Stimulated activated effector memory CD8-positive, alpha-beta T cell treated with anti-CD3 and anti-CD28 coated beads, Interleukin-12 subunit alpha, Interleukin-12 subunit beta, amount 100 ng/mL, for 72 hours (primary cell): Measurements from ENCODE around the gene HDAC9.

ENCODE experiments used
- ATAC-seq: fragments of 150-1000 bp; cut with Tn5 transposase; 2 replicates; pipeline ENCODE4 v1.10.0; 2021
- DNase-seq, 2 donors: peaks; one replicate each; pipeline ENCODE4 v3.0.0; 2021 to 2022; ENCODE audit warnings: low spot score in 2 of 2
- H3K27ac Mint-ChIP-seq: one replicate; pipeline ENCODE4 v1.8.0; 2022; ENCODE audit warnings: mild to moderate bottlenecking, mixed read lengths
- H3K36me3 Mint-ChIP-seq: one replicate; pipeline ENCODE4 v1.8.0; 2022; ENCODE audit warnings: mild to moderate bottlenecking, mixed read lengths
- H3K4me1 Mint-ChIP-seq: one replicate; pipeline ENCODE4 v1.8.0; 2022; ENCODE audit warnings: mixed read lengths
- H3K4me3 Mint-ChIP-seq: one replicate; pipeline ENCODE4 v1.8.0; 2022; ENCODE audit warnings: mild to moderate bottlenecking, mixed read lengths
- H3K9me3 Mint-ChIP-seq: one replicate; pipeline ENCODE4 v1.8.0; 2022; ENCODE audit warnings: mixed read lengths

HDAC9 gene

GRCh38 chr7:18829858-18830285 is 334.3 kb downstream of the HDAC9 start:
- DNase-seq (no peak), ATAC-seq (no peak)
- Mint-ChIP-seq H3K27ac (no peak overlapping the region), H3K4me3 (no peak overlapping the region), H3K4me1 (no peaks in the 10 kb centered on the region), H3K36me3 (no peaks in the 10 kb centered on the region), H3K9me3 (no peaks in the 10 kb centered on the region)

GRCh38 chr7:18831419-18831818 is 335.9 kb downstream of the HDAC9 start:
- Mint-ChIP-seq H3K9me3 (no peaks in the 10 kb centered on the region), H3K4me3 (no peak overlapping the region), H3K4me1 (no peaks in the 10 kb centered on the region), H3K27ac (no peak overlapping the region), H3K36me3 (no peaks in the 10 kb centered on the region)
- no peak for ATAC-seq
- DNase-seq, result no peak

GRCh38 chr7:18831943-18832342 is 336.4 kb downstream of the HDAC9 start:
- no peak overlapping the region for H3K27ac Mint-ChIP-seq
- H3K9me3 Mint-ChIP-seq, result no peaks in the 10 kb centered on the region
- ATAC-seq (no peak), DNase-seq (no peak)
- H3K4me3 Mint-ChIP-seq, result no peak overlapping the region
- H3K36me3 Mint-ChIP-seq, result no peaks in the 10 kb centered on the region
- no peaks in the 10 kb centered on the region for H3K4me1 Mint-ChIP-seq

GRCh38 chr7:18834577-18834976 is 339.0 kb downstream of the HDAC9 start:
- Mint-ChIP-seq H3K36me3 (no peaks in the 10 kb centered on the region), H3K9me3 (peaks cover 2% of the 10 kb centered on the region), H3K4me1 (no peaks in the 10 kb centered on the region), H3K27ac (no peak overlapping the region), H3K4me3 (no peak overlapping the region)
- no peak for DNase-seq
- ATAC-seq, result no peak

GRCh38 chr7:18835001-18835690 is 339.6 kb downstream of the HDAC9 start:
- no peak overlapping the region for H3K27ac Mint-ChIP-seq
- no peaks in the 10 kb centered on the region for H3K36me3 Mint-ChIP-seq
- DNase-seq, result no peak

GRCh38 chr7:18843979-18844378 is 348.4 kb downstream of the HDAC9 start:
- Mint-ChIP-seq H3K27ac (peak overlapping the region; percentile 44), H3K36me3 (no peaks in the 10 kb centered on the region), H3K4me1 (no peaks in the 10 kb centered on the region), H3K9me3 (no peaks in the 10 kb centered on the region), H3K4me3 (no peak overlapping the region)
- no peak for ATAC-seq
- no peak for DNase-seq

More at GRCh38 chr7:18835001-18835690, 339.6 kb downstream of the HDAC9 start:
- no peaks in the 10 kb centered on the region for H3K4me1 Mint-ChIP-seq
- H3K9me3 Mint-ChIP-seq, result peaks cover 2% of the 10 kb centered on the region
- no peak overlapping the region for H3K4me3 Mint-ChIP-seq
- ATAC-seq, result no peak

- DNase-seq, result no peak
- no peaks in the 10 kb centered on the region for H3K4me1 Mint-ChIP-seq
- H3K4me3 Mint-ChIP-seq, result no peak overlapping the region
- no peaks in the 10 kb centered on the region for H3K9me3 Mint-ChIP-seq
- H3K27ac Mint-ChIP-seq, result peak overlapping the region; percentile 44
- ATAC-seq, result peak; percentile 93
- no peaks in the 10 kb centered on the region for H3K36me3 Mint-ChIP-seq
Observed at GRCh38 chr7:18844735-18845134, 349.2 kb downstream of the HDAC9 start.

- no peak for DNase-seq
- ATAC-seq, result no peak
- H3K27ac Mint-ChIP-seq, result no peak overlapping the region
- no peaks in the 10 kb centered on the region for H3K9me3 Mint-ChIP-seq
- no peaks in the 10 kb centered on the region for H3K4me1 Mint-ChIP-seq
- H3K4me3 Mint-ChIP-seq, result no peak overlapping the region
- H3K36me3 Mint-ChIP-seq, result no peaks in the 10 kb centered on the region
Observed at GRCh38 chr7:18845700-18846099, 350.2 kb downstream of the HDAC9 start.

- ATAC-seq (no peak), DNase-seq (no peak)
- no peaks in the 10 kb centered on the region for H3K4me1 Mint-ChIP-seq
- no peak overlapping the region for H3K27ac Mint-ChIP-seq
- H3K36me3 Mint-ChIP-seq, result no peaks in the 10 kb centered on the region
- H3K9me3 Mint-ChIP-seq, result peaks cover 3% of the 10 kb centered on the region
- H3K4me3 Mint-ChIP-seq, result no peak overlapping the region
Observed at GRCh38 chr7:18846765-18847215, 351.2 kb downstream of the HDAC9 start.

- Mint-ChIP-seq H3K27ac (no peak overlapping the region), H3K9me3 (peaks cover 3% of the 10 kb centered on the region), H3K4me1 (no peaks in the 10 kb centered on the region), H3K4me3 (no peak overlapping the region), H3K36me3 (no peaks in the 10 kb centered on the region)
- DNase-seq (no peak), ATAC-seq (peak; percentile 38)
Observed at GRCh38 chr7:18849130-18849529, 353.6 kb downstream of the HDAC9 start.

- Mint-ChIP-seq H3K4me1 (peaks cover 13% of the 10 kb centered on the region), H3K9me3 (peaks cover 15% of the 10 kb centered on the region), H3K27ac (no peak overlapping the region), H3K4me3 (no peak overlapping the region), H3K36me3 (no peaks in the 10 kb centered on the region)
- ATAC-seq (no peak), DNase-seq (no peak)
Observed at GRCh38 chr7:18855796-18856195, 360.2 kb downstream of the HDAC9 start.

GRCh38 chr7:18858232-18858631 is 362.7 kb downstream of the HDAC9 start:
- Mint-ChIP-seq H3K4me1 (peaks cover 14% of the 10 kb centered on the region), H3K27ac (peak overlapping the region; percentile 87), H3K36me3 (no peaks in the 10 kb centered on the region), H3K9me3 (peaks cover 14% of the 10 kb centered on the region), H3K4me3 (no peak overlapping the region)
- DNase-seq, result no peak
- peak; percentile 60 for ATAC-seq

GRCh38 chr7:18859318-18859717 is 363.8 kb downstream of the HDAC9 start:
- Mint-ChIP-seq H3K36me3 (no peaks in the 10 kb centered on the region), H3K27ac (peak overlapping the region; percentile 87), H3K4me3 (no peak overlapping the region), H3K4me1 (peaks cover 14% of the 10 kb centered on the region), H3K9me3 (peaks cover 19% of the 10 kb centered on the region)
- no peak for DNase-seq
- peak; percentile 68 for ATAC-seq

- Mint-ChIP-seq H3K4me1 (peaks cover 14% of the 10 kb centered on the region), H3K27ac (peak overlapping the region; percentile 88), H3K9me3 (peaks cover 21% of the 10 kb centered on the region)
Observed at GRCh38 chr7:18860221-18860620, 364.7 kb downstream of the HDAC9 start.

GRCh38 chr7:18861514-18862118 is 366.1 kb downstream of the HDAC9 start:
- Mint-ChIP-seq H3K27ac (peak overlapping the region; percentile 88), H3K36me3 (no peaks in the 10 kb centered on the region), H3K4me1 (peaks cover 14% of the 10 kb centered on the region), H3K4me3 (no peak overlapping the region), H3K9me3 (peaks cover 22% of the 10 kb centered on the region)
- no peak for DNase-seq
- ATAC-seq, result peak; percentile 78

More at GRCh38 chr7:18860221-18860620, 364.7 kb downstream of the HDAC9 start:
- Mint-ChIP-seq H3K36me3 (no peaks in the 10 kb centered on the region), H3K4me3 (no peak overlapping the region)
- no peak for ATAC-seq
- no peak for DNase-seq

- no peak for DNase-seq
- H3K4me3 Mint-ChIP-seq, result no peak overlapping the region
- no peaks in the 10 kb centered on the region for H3K36me3 Mint-ChIP-seq
- H3K27ac Mint-ChIP-seq, result no peak overlapping the region
- peaks cover 26% of the 10 kb centered on the region for H3K9me3 Mint-ChIP-seq
- no peak for ATAC-seq
- peaks cover 7% of the 10 kb centered on the region for H3K4me1 Mint-ChIP-seq
Observed at GRCh38 chr7:18864967-18865366, 369.4 kb downstream of the HDAC9 start.
